ENCODE data around the gene ATG12.

DNA sequence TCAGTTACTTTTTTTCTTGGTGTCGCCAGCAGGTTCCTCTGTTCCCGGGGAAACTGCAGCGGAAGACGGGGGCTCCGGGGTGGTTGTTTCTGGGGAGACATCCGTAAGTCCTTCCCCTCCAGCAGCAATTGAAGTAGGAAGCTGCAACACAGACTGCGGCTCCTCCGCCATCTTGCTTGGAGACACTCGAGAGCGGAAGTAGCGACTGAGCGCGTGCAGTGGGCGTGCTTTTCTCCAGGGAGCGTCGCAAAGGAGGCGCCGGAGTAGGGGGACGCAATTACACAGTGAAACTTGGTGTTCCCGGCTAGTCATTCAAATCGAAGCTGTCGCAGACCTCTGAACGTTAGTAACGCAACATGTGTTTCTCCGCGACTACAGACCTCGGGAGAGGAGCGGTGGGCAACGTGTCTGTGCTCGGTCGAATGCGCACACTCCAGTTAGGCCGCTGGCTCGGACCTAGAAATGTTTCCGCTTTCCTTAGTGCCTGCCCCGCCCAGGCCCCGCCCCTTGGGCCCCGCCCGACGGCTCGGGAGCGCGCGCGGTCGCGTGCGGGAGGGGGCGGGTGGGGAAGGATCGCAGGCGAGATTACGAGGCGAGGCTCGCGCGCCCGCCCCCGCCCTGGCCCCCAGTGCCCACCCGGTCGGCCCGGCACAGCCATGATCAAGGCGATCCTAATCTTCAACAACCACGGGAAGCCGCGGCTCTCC, at the start of gene ATG12, which contains the start of gene AP3S1:
- no peak for TF ChIP-seq CTCF (conservative IDR thresholded peaks at IDR 0.05 in 1 of 2, IDR thresholded peaks at IDR 0.05 in 1 of 2; ENCODE audit: extremely low read depth in 1 of 2, insufficient read depth in 1 of 2, low read depth in 1 of 2, low read length in 2 of 2)
- no peak for TF ChIP-seq EZH2 (IDR thresholded peaks at IDR 0.05; ENCODE audit: borderline replicate concordance, low read length)

Data from mammary epithelial cell (primary cell).